GM18502 (cell line): Measurements from ENCODE around the gene CCDC149.
"Not testable (repeated sequence)": the region's sequence is repeated elsewhere in the genome, so short reads cannot be mapped to it uniquely, and the experiment has no call there.

Experiments used
- ATAC-seq: cut with Tn5 transposase; IDR thresholded peaks from one replicate; pipeline ENCODE4 v1.9.1; 2021; ENCODE audit warnings: mild to moderate bottlenecking; ENCODE audit not compliant: unreplicated experiment, poor library complexity

Gene CCDC149

DNA sequence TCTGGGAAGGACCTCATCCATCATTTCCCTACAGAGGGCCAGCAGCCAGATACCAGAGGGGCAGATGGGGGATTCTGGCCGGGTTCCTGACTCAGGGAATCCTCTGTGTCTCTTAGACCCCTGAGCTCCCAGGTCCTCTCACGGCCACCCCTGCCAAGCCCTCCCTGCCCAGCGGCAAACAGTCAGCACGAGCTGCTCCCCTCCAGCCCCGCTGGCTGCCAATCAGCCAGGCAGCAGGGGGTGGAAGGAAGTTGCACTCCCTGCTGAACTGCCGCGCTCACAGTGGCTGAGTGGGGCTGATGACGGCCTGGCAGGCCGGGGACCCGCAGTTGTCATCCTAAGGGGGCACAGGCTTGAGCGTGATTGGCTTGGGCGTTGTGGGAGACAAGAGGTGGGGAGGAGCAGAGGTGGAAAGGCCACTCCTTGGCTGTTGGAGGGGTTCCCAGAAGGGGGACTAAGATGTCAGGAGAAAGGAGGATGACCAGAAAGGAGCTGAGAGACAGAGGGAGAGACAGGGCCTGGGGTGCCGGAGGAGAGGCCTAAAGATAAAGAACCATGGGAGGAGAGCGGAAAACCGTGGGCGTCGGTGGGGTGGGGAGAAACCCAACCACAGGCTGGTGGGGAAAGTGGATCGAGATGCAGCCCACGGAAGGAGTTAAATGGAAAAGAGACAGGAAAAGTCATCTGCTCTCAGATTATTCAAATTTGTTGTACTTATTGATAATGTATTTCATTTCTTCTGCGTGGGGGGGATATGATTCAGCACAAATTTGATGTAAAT lies 4.4 kb upstream of the CCDC149 start:
- ATAC-seq: no peak

- no peak for ATAC-seq
These were observed 2.5 kb upstream of the CCDC149 start for GRCh38 chr4:24915121-24915922.

GRCh38 chr4:24914460-24914859 lies 1.6 kb upstream of the CCDC149 start:
- no peak for ATAC-seq

DNA sequence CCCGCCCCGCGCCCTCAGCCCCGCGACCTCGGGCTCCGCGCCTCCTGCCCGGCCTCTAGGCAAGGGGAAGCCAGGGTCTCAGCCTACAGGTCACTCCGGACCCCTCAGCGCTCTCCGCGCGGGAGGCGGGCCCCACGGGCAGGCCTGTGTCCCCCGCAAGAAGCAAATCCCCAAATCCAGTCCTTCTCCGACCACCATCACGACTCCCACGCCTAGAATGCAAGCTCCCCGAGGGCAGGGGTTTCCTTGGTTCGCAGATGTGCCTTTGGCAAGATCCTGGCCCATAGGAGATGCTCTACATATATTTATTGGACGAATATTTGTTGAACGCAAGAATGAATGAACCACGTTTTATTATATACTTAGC lies 260 bp upstream of the CCDC149 start:
- no peak for ATAC-seq

DNA sequence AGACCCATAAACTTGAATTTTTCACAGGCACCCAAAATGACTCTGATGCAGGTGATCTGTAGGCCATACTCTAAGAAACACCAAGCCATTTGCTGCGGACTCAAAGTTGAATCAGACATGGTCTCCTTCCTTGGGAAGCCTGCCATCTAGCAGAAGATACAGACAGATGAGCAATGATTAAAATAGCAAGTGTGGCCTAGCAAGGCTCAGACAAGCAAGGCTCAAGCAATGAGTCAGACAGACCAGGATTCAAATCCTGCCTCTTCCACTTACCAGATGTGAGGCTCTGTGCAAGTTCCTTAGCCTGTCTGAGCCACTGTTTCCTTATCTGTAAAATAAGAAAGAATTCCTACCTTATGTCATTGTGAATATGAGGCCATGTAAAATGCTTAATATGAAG lies 2.3 kb downstream of the CCDC149 start:
- ATAC-seq: no peak

- not testable (repeated sequence) for ATAC-seq
These were observed 3.2 kb downstream of the CCDC149 start for GRCh38 chr4:24909606-24910005.

DNA sequence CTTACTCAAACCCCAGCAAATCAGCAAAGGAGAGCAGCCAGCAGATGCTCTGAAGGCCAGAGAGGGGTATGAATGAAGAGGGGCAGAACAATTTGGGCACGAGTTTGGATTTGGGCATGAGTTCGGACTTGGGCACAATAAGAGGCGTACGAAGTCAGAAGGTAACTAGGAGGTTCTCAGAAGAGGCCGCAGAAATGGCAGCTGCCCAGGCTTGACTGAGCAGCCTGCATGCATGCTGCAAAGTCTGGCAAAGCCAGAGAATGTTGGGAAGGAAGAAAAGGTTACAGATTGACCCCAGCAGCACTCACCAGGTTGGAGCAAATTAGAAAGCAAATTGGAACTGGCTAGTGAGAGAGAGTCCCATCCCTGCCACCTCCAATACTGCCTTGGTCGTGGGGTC lies 15.2 kb downstream of the CCDC149 start:
- ATAC-seq: no peak

GRCh38 chr4:24896977-24897376 lies 15.9 kb downstream of the CCDC149 start:
- ATAC-seq: no peak

- ATAC-seq: no peak
These were observed 16.8 kb downstream of the CCDC149 start for GRCh38 chr4:24896056-24896455.

DNA sequence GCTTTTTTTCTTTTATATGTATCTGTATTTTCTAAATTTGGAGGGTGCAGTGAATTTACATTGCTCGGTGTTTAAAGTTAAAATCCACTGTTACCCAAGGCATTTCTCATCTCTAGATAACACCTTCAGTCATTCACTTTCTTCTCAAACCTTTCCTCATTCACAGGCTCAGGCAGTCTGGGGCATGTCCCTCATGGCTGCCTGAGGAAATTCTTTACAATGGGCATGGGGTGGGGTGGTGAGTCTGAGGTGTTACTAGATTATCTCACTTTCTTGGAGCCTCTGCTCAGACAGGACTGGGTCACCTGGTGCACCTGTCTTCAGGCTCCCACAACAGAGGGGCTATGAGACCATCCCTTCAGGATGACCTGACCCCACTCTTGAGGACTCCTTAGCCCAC lies 17.4 kb downstream of the CCDC149 start:
- no peak for ATAC-seq

DNA sequence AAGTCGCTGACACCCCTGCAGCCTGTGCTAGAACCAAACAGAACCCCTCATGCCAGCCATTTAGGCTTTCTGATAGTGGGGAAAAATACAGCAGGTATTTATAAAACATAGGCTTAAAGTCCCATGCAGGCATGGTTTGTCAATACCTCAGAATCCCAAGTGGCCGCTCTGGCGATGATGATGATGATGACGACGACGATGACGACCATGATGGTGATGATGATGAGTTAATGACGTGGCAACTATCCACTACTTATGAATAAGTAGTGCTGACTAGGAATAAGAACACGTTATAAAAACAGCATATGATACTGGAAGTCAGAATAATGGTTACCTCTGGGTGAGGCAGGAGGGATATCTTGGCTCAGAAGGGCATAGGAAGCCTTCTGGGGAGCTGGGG lies 18.0 kb downstream of the CCDC149 start:
- no peak for ATAC-seq

GRCh38 chr4:24894243-24894642 lies 18.6 kb downstream of the CCDC149 start:
- ATAC-seq: no peak

DNA sequence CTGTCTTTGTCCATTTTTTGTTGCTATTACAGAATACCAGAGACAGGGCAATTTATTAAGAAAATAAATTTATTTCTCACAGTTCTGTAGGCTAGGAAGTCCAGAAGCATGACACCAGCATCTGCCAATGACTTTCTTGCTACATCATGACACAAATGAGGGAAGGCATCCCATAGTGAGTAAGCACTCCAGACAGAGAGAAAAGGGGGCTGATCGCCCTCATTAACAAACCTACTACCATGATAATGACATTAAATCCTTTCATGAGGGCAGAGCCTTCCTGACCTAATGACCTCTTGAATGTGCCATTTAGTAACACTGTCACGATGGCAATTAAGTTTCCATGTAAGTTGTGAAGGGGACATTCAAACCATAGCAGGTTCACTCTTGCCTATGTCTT lies 20.1 kb downstream of the CCDC149 start:
- no peak for ATAC-seq

DNA sequence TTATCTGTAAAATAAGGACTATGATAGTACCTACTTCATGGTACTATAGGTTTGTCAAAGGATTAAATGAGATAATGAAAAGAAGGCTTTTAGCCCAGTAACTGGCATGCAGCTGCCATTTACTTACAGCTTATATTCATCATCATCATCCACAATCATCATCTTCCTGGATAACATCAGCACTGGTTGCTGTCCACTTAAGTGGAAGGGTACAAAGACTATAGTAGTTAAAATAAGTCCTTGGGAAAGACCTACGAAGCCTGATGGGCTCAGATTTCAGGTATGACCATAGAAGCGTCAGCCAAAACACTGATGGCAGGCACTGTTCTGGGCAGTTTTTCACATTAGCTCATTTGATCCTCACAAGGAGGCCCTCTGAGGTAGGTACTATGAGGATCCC lies 20.6 kb downstream of the CCDC149 start:
- no peak for ATAC-seq

DNA sequence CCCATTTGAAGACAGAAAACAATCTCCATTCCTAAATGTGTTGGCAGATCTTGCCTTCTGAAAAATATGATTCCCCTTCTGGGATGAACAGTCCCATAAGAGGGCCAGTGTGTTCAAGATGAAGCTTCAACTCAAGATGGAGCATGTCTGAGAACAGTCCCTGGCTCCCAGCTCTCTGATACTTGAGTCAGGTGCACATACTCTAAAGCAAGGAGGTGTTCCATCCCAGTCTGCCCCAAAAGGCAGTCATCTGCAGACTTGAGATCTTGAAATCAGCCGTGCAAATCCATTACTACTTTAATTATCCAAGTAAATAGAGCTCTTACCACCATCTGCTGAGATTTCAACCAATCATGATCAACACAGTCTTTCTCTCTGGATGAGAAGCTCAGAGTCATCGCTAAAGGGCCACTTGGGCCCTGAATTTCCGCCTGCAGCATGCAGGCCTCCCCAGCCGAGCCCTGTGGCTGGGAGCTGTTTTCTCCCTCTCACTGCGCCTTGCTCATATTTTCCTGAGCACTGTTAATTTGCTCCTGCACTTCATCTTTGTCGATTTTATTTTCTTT lies 22.2 kb downstream of the CCDC149 start:
- no peak for ATAC-seq

- ATAC-seq: peak; percentile 72
These were observed 22.9 kb downstream of the CCDC149 start for GRCh38 chr4:24889991-24890390.

- peak; percentile 51 for ATAC-seq
These were observed 24.1 kb downstream of the CCDC149 start for GRCh38 chr4:24888475-24889344.

- no peak for ATAC-seq
These were observed 24.9 kb downstream of the CCDC149 start for GRCh38 chr4:24887881-24888430.

DNA sequence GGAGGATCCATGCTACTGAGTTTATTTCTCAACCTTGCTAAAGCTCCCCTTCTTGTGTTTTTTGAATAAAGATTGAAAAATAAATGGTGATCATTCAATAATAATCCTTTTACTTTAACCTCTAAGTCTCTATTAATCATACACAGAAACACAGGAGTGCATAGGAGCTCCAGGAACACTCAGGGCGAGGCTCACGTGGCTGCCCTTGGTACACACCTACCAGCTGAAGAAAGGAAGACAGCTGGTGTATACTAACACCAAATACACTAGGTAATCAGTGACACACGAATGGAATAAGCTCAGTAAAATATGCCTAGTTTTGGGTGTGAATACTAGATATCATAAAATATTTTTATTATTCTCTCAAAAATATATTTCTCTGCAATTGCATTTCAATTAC lies 26.2 kb downstream of the CCDC149 start:
- ATAC-seq: no peak

GRCh38 chr4:24885342-24885741 lies 27.5 kb downstream of the CCDC149 start:
- ATAC-seq: no peak
